Activated CD8-positive, alpha-beta T cell treated with anti-CD3 and anti-CD28 coated beads for 36 hours (primary cell): ENCODE data around the gene USP53. TPM values are rescaled to one million over a fixed set of nuclear protein-coding genes. Genes with fewer than 3 reads are reported as not detected.

Experiments
- ATAC-seq: fragments of 200-7000 bp; cut with Tn5 transposase; one replicate; pipeline ENCODE4 v1.10.0; 2021; ENCODE audit warnings: mild to moderate bottlenecking, moderate library complexity
- CTCF ChIA-PET: fragments of 350-600 bp; sonication (Branson Sonifier 250); formaldehyde crosslinking; loops from one replicate; lab custom pipeline; 2021; ENCODE audit warnings: antibody characterized with exemption; lab: Charles Lee
- POLR2A ChIA-PET: fragments of 350-600 bp; sonication (Branson Sonifier 250); formaldehyde crosslinking; loops from one replicate; lab custom pipeline; 2021; ENCODE audit warnings: antibody characterized with exemption; lab: Charles Lee
- DNase-seq: peaks from one replicate; pipeline ENCODE4 v3.0.0-alpha.2; 2020
- H3K27ac Mint-ChIP-seq: one replicate; pipeline ENCODE4 v1.8.0; 2021; ENCODE audit warnings: mild to moderate bottlenecking, mixed read lengths
- H3K27me3 Mint-ChIP-seq: one replicate; pipeline ENCODE4 v1.8.0; 2021; ENCODE audit warnings: mixed read lengths
- H3K36me3 Mint-ChIP-seq: one replicate; pipeline ENCODE4 v1.8.0; 2021; ENCODE audit warnings: low read depth, mixed read lengths
- H3K4me1 Mint-ChIP-seq: one replicate; pipeline ENCODE4 v1.8.0; 2021; ENCODE audit warnings: low read depth, mixed read lengths
- H3K4me3 Mint-ChIP-seq: one replicate; pipeline ENCODE4 v1.8.0; 2021; ENCODE audit warnings: mild to moderate bottlenecking, moderate library complexity, mixed read lengths
- H3K9me3 Mint-ChIP-seq: one replicate; pipeline ENCODE4 v1.8.0; 2021; ENCODE audit warnings: mixed read lengths
- CTCF ChIP-seq: fragments of 200-600 bp; IDR thresholded peaks from one replicate; pipeline ENCODE4 v1.8.0; 2022; ENCODE audit warnings: antibody characterized with exemption, mild to moderate bottlenecking
- intact Hi-C: fragments of 100-400 bp; cut with micrococcal nuclease; formaldehyde crosslinking; loops from one replicate; pipeline ENCODE4 v1.10.0; 2022
- total RNA-seq, 2 experiments: library from RNA; stranded (reverse); gene quantifications; one replicate each; pipeline ENCODE4 v1.2.3, GENCODE V29; 2021

Gene USP53
- total RNA-seq, 2 experiments from 2014 or later, result 14.4 to 15.8 TPM

- Mint-ChIP-seq H3K4me1 (peaks cover 25% of the 10 kb centered on the region), H3K27ac (peak overlapping the region; percentile 98), H3K36me3 (peaks cover 45% of the 10 kb centered on the region), H3K27me3 (peaks cover 2% of the 10 kb centered on the region), H3K4me3 (peak overlapping the region; percentile 92), H3K9me3 (peaks cover 6% of the 10 kb centered on the region)
- intact Hi-C loops, result no loop called here
- POLR2A ChIA-PET, result interaction anchor here (0.6 to 2.3 kb wide), 8 partner anchors 10 to 328 kb away, joined by 3 to 17 read pairs (median 3); partner anchors contain the start of gene USP53
- DNase-seq (no peak), ATAC-seq (no peak)
- CTCF ChIA-PET, result interaction anchor here (1.1 to 4.7 kb wide), 8 partner anchors 9 to 316 kb away, joined by 3 to 28 read pairs (median 6); partner anchors contain the start of gene USP53
- no peak for TF ChIP-seq CTCF
These were observed 86.8 kb downstream of the USP53 start for GRCh38 chr4:119299260-119299671.

GRCh38 chr4:119299741-119300100 lies 87.2 kb downstream of the USP53 start:
- ChIA-PET POLR2A (interaction anchor here (0.6 to 2.3 kb wide), 11 partner anchors 9 to 328 kb away, joined by 3 to 17 read pairs (median 3); partner anchors contain the start of gene USP53), CTCF (interaction anchor here (0.9 to 4.7 kb wide), 9 partner anchors 9 to 317 kb away, joined by 3 to 28 read pairs (median 5); partner anchors contain the start of gene USP53)
- peaks cover 25% of the 10 kb centered on the region for H3K4me1 Mint-ChIP-seq
- ATAC-seq, result no peak
- intact Hi-C loops, result loop anchor here (10.0 kb wide), 1 partner anchor 745 kb away; no protein-coding TSS in a partner anchor
- H3K27me3 Mint-ChIP-seq, result peaks cover 3% of the 10 kb centered on the region
- peak overlapping the region; percentile 98 for H3K27ac Mint-ChIP-seq
- TF ChIP-seq CTCF, result no peak
- H3K4me3 Mint-ChIP-seq, result peak overlapping the region; percentile 92
- no peak for DNase-seq
- H3K36me3 Mint-ChIP-seq, result peaks cover 45% of the 10 kb centered on the region
- H3K9me3 Mint-ChIP-seq, result peaks cover 6% of the 10 kb centered on the region

- Mint-ChIP-seq H3K4me3 (peak overlapping the region; percentile 92), H3K9me3 (peaks cover 6% of the 10 kb centered on the region), H3K27me3 (peaks cover 3% of the 10 kb centered on the region), H3K4me1 (peaks cover 25% of the 10 kb centered on the region), H3K36me3 (peaks cover 45% of the 10 kb centered on the region), H3K27ac (peak overlapping the region; percentile 98)
- ChIA-PET CTCF (interaction anchor here (0.6 to 4.7 kb wide), 10 partner anchors 8 to 455 kb away, joined by 3 to 28 read pairs (median 4); partner anchors contain the start of gene USP53), POLR2A (interaction anchor here (0.6 to 2.3 kb wide), 10 partner anchors 9 to 327 kb away, joined by 3 to 17 read pairs (median 3); partner anchors contain the start of gene USP53)
- intact Hi-C loops, result loop anchor here (10.0 kb wide), 1 partner anchor 744 kb away; no protein-coding TSS in a partner anchor
- ATAC-seq, result peak; percentile 99
- TF ChIP-seq CTCF, result no peak
- DNase-seq, result peak; percentile 96
These were observed 87.8 kb downstream of the USP53 start for GRCh38 chr4:119300101-119300978.

- ChIA-PET POLR2A (no interaction called here), CTCF (no interaction called here)
- H3K9me3 Mint-ChIP-seq, result peaks cover 2% of the 10 kb centered on the region
- DNase-seq (no peak), ATAC-seq (no peak)
- H3K36me3 Mint-ChIP-seq, result peaks cover 33% of the 10 kb centered on the region
- H3K27ac Mint-ChIP-seq, result no peak overlapping the region
- peak overlapping the region; percentile 92 for H3K4me3 Mint-ChIP-seq
- peaks cover 3% of the 10 kb centered on the region for H3K27me3 Mint-ChIP-seq
- H3K4me1 Mint-ChIP-seq, result peaks cover 21% of the 10 kb centered on the region
- TF ChIP-seq CTCF, result no peak
- intact Hi-C loops, result loop anchor here (10.0 kb wide), 1 partner anchor 743 kb away; no protein-coding TSS in a partner anchor
These were observed 89.7 kb downstream of the USP53 start for GRCh38 chr4:119302073-119302832.
